Common myeloid progenitor, CD34-positive (primary cell): ENCODE measurements around the gene TBK1.

Experiments
- CTCF ChIA-PET: fragments of 350-600 bp; sonication (Branson Sonifier 250); formaldehyde crosslinking; loops from one replicate; lab custom pipeline; 2021; ENCODE audit warnings: antibody characterized with exemption; lab: Charles Lee
- POLR2A ChIA-PET: fragments of 350-600 bp; sonication (Branson Sonifier 250); formaldehyde crosslinking; loops from one replicate; lab custom pipeline; 2021; ENCODE audit warnings: antibody characterized with exemption; lab: Charles Lee
- DNase-seq, 3 donors: peaks; one replicate each; pipeline versions ENCODE4 v3.0.0 to v3.0.0-alpha.2; 2013
- H3K27ac ChIP-seq, 2 experiments: 1 replicate in 1 of 2; 2 replicates in 1 of 2; pipeline ENCODE4 v1.7.0; 2013; ENCODE audit warnings: inconsistent platforms in 2 of 2, low read length in 2 of 2, mild to moderate bottlenecking in 2 of 2, low read depth in 1 of 2, moderate library complexity in 1 of 2; ENCODE audit not compliant: severe bottlenecking in 2 of 2, insufficient read depth in 1 of 2, poor library complexity in 1 of 2
- H3K27me3 ChIP-seq, 5 experiments: replicated peaks in 2 of 5; 1 replicate in 3 of 5; 2 replicates in 2 of 5; pipeline versions ENCODE4 v1.6.1 to v1.7.0; 2013; ENCODE audit warnings: low read length in 4 of 5, mild to moderate bottlenecking in 2 of 5, moderate library complexity in 2 of 5, inconsistent platforms in 1 of 5; ENCODE audit not compliant: insufficient read depth in 5 of 5, control insufficient read depth in 4 of 5
- H3K36me3 ChIP-seq, 4 experiments: 1 replicate in 2 of 4; 2 replicates in 2 of 4; pipeline versions ENCODE4 v1.6.1 to v1.7.0; 2013; ENCODE audit warnings: low read length in 3 of 4, control low read depth in 1 of 4, mild to moderate bottlenecking in 1 of 4; ENCODE audit not compliant: control insufficient read depth in 4 of 4, insufficient read depth in 4 of 4
- H3K4me1 ChIP-seq, 4 experiments: 1 replicate in 3 of 4; 2 replicates in 1 of 4; pipeline versions ENCODE4 v1.6.1 to v1.7.1; 2013; ENCODE audit warnings: low read length in 3 of 4, mild to moderate bottlenecking in 3 of 4, control low read depth in 1 of 4, inconsistent platforms in 1 of 4, moderate library complexity in 1 of 4; ENCODE audit not compliant: control insufficient read depth in 4 of 4, insufficient read depth in 4 of 4; ENCODE audit errors: control extremely low read depth in 1 of 4
- H3K4me3 ChIP-seq, 7 experiments: 1 replicate in 4 of 7; 2 replicates in 3 of 7; pipeline versions ENCODE4 v1.5.1 to v1.7.0; 2013; ENCODE audit warnings: mild to moderate bottlenecking in 7 of 7, low read length in 6 of 7, moderate library complexity in 6 of 7, inconsistent platforms in 2 of 7, low read depth in 2 of 7, control low read depth in 1 of 7; ENCODE audit not compliant: insufficient read depth in 4 of 7, control insufficient read depth in 1 of 7; ENCODE audit errors: extremely low read depth in 1 of 7
- H3K9me3 ChIP-seq, 5 experiments: 1 replicate in 4 of 5; 2 replicates in 1 of 5; pipeline versions ENCODE4 v1.6.1 to v1.7.1; 2013; ENCODE audit warnings: low read length in 4 of 5, mild to moderate bottlenecking in 2 of 5, inconsistent platforms in 1 of 5, low read depth in 1 of 5, moderate library complexity in 1 of 5; ENCODE audit not compliant: control insufficient read depth in 4 of 5, insufficient read depth in 2 of 5; ENCODE audit errors: control extremely low read depth in 1 of 5
- WGBS: methylation state at CpG from one replicate; pipeline ENCODE4 v1.1.5; 2013; ENCODE audit not compliant: insufficient coverage; 5-methylcytosine and 5-hydroxymethylcytosine counted together

Gene TBK1

GRCh38 chr12:64550755-64551154 lies 98.8 kb downstream of the TBK1 start:
- ChIA-PET POLR2A (no interaction called here), CTCF (interaction anchor here (0.6 to 9.9 kb wide), 10 partner anchors 12 to 150 kb away, joined by 3 to 178 read pairs (median 6); no protein-coding TSS in a partner anchor)
- Histone ChIP-seq H3K36me3 (no peaks in the 10 kb centered on the region), H3K27me3 (no peaks in the 10 kb centered on the region), H3K4me1 (no peaks in the 10 kb centered on the region), H3K4me3 (no peak overlapping the region), H3K9me3 (no peaks in the 10 kb centered on the region), H3K27ac (no peak overlapping the region)
- DNase-seq = no peak
- no CpG with 5 or more reads among the region's 3 CpGs for WGBS

- H3K4me3 ChIP-seq = no peak overlapping the region
- WGBS = 93% methylated on average over 3 of the region's 7 CpGs
- H3K36me3 ChIP-seq = no peaks in the 10 kb centered on the region
- no peak overlapping the region for H3K27ac ChIP-seq
- CTCF ChIA-PET = interaction anchor here (1.1 to 9.9 kb wide), 3 partner anchors 20 to 142 kb away, joined by 3 to 178 read pairs (median 4); no protein-coding TSS in a partner anchor
- POLR2A ChIA-PET = no interaction called here
- DNase-seq = no peak
- no peaks in the 10 kb centered on the region for H3K27me3 ChIP-seq
- H3K9me3 ChIP-seq = no peaks in the 10 kb centered on the region
- no peaks in the 10 kb centered on the region for H3K4me1 ChIP-seq
Measured at GRCh38 chr12:64551676-64552075, 99.8 kb downstream of the TBK1 start.
